ENCODE data around the gene RANGAP1. TPM values are rescaled to one million over a fixed set of nuclear protein-coding genes. Genes with fewer than 3 reads are reported as not detected.

Gene RANGAP1
- polyA plus RNA-seq, 1 donor (not counting 4 experiments of a cell fraction or from before 2014, with no cell fraction given), result 85.9 TPM

DNA sequence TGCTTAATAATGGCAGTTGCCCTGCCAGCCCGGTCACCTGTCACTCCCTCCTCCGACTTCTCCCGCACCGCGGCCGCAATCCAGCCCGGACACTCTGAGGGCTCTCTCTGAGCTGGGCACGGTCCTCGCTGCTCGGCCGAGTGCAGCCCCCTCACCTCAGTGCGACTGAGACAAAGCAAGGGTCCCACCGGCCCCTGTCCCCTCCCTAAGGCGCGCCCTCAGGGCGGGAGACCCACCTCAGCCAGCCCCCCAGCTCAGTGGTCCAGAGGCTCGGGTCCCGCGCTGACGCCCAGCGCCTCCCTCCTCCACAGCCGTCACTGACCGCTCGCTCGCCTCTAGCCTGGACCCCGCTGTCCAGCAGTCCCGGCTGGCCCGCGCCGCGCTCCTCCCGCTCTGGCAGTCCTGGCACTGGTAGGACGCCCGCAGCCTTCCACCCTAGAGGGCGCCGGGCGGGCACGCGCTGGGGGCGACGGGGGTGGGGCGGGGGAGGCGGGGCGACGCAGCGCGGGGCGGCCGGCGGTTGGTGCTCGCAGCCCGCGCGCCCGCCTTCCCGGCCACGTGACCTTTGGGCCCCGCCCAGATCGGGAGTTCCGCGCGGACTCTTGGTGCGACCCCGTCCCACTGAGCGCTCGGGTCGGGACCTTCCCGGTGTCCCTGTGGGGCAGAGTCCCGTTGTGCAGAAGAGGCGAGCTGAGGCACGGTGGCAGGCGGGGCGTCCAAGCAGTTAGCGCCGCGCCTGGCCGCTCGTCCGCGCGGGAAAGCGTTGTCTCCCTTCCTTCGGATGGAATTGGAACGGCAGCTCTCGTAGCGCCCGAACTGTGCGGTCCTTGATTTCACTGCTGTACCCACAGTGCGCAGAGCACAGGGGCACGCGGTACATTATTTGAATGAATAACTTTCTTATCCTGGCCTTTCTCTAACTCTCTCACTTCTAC, 88.7 kb downstream of the RANGAP1 start:
- no peaks in the 10 kb centered on the region for H3K79me2 ChIP-seq (ENCODE audit: control insufficient read depth, insufficient read depth, low read length)
- H3K9ac ChIP-seq (ENCODE audit: control insufficient read depth, extremely low read depth, insufficient read depth, low read length), result peak overlapping the region; percentile 64

More for the DNA sequence above, 88.7 kb downstream of the RANGAP1 start:
- Histone ChIP-seq H3K27ac (ENCODE audit: control insufficient read depth, insufficient read depth, low read length) (no peak overlapping the region), H2AFZ (ENCODE audit: control insufficient read depth, low read length) (peak overlapping the region; percentile 97), H3K4me3 (ENCODE audit: control insufficient read depth in 2 of 3, extremely low read depth in 1 of 3, insufficient read depth in 2 of 3, low read depth in 1 of 3, low read length in 3 of 3) (peak overlapping the region; percentile 56 to 81 (median 75)), H3K4me2 (ENCODE audit: control insufficient read depth, extremely low read depth, insufficient read depth, low read depth, low read length) (peak overlapping the region; percentile 96), H3K9me1 (ENCODE audit: control insufficient read depth, extremely low read depth, insufficient read depth, low read length) (no peaks in the 10 kb centered on the region), H3K27me3 (ENCODE audit: control insufficient read depth, extremely low read depth, insufficient read depth, low read length) (no peaks in the 10 kb centered on the region), H3K9me3 (ENCODE audit: control insufficient read depth, low read depth, low read length) (no peaks in the 10 kb centered on the region), H4K20me1 (ENCODE audit: control insufficient read depth, extremely low read depth, insufficient read depth, low read length) (no peaks in the 10 kb centered on the region), H3K36me3 (ENCODE audit: control insufficient read depth in 2 of 2, extremely low read depth in 1 of 2, insufficient read depth in 2 of 2, low read length in 2 of 2) (no peaks in the 10 kb centered on the region), H3K4me1 (ENCODE audit: control insufficient read depth, extremely low read depth, insufficient read depth, low read length) (peaks cover 17% of the 10 kb centered on the region)
- DNase-seq (ENCODE audit: low read depth, low spot score) (no peak), FAIRE-seq (no peak)
- dilution Hi-C loops (cut with MboI; ENCODE audit: extremely low pct_ligation_motif_present, low sequenced_read_pairs), result no loop called here
- no peak for TF ChIP-seq EZH2 (IDR thresholded peaks at IDR 0.05; ENCODE audit: low read length)
- TF ChIP-seq, protein P1, sequence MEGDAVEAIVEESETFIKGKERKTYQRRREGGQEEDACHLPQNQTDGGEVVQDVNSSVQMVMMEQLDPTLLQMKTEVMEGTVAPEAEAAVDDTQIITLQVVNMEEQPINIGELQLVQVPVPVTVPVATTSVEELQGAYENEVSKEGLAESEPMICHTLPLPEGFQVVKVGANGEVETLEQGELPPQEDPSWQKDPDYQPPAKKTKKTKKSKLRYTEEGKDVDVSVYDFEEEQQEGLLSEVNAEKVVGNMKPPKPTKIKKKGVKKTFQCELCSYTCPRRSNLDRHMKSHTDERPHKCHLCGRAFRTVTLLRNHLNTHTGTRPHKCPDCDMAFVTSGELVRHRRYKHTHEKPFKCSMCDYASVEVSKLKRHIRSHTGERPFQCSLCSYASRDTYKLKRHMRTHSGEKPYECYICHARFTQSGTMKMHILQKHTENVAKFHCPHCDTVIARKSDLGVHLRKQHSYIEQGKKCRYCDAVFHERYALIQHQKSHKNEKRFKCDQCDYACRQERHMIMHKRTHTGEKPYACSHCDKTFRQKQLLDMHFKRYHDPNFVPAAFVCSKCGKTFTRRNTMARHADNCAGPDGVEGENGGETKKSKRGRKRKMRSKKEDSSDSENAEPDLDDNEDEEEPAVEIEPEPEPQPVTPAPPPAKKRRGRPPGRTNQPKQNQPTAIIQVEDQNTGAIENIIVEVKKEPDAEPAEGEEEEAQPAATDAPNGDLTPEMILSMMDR (optimal IDR thresholded peaks at IDR 0.05 in 1 of 3, IDR thresholded peaks at IDR 0.05 in 1 of 3, conservative IDR thresholded peaks at IDR 0.05 in 1 of 3; ENCODE audit: extremely low read depth in 1 of 3, insufficient read depth in 2 of 3, low read length in 3 of 3), result peak in 2 of 3 experiments; percentile 37 to 42

Small RNAs within 50 kb of the gene (small RNA-seq; reads per million reads assigned to genes)
- 0 reads per million in 3 experiments for gene MIR6889 (ENCODE audit: insufficient read length in 3 of 3, low read depth in 3 of 3, low replicate concordance in 1 of 3)

Other genes with a start within 250 kb of the RANGAP1 start
- gene EP300, start 193.6 kb downstream of the RANGAP1 start, polyA plus RNA-seq, result 7.9 to 10.5 TPM (median 9.7 TPM) in 3 replicates
- 16.7 to 24.8 TPM (median 18.1 TPM) in 3 replicates for gene L3MBTL2, start 80.9 kb downstream of the RANGAP1 start, polyA plus RNA-seq
- gene CHADL, start 45.3 kb downstream of the RANGAP1 start, polyA plus RNA-seq, result 0.16 to 0.26 TPM (median 0.26 TPM) in 3 replicates
- gene ZC3H7B, start 15.3 kb upstream of the RANGAP1 start, polyA plus RNA-seq, result 24.2 to 31.9 TPM (median 25.5 TPM) in 3 replicates
- 8.6 to 12.4 TPM (median 12.0 TPM) in 3 replicates for gene TEF, start 95.8 kb upstream of the RANGAP1 start, polyA plus RNA-seq
- 14.5 to 19.2 TPM (median 14.6 TPM) in 3 replicates for gene TOB2, start 160.6 kb upstream of the RANGAP1 start, polyA plus RNA-seq
- gene PHF5A, start 182.5 kb upstream of the RANGAP1 start, polyA plus RNA-seq, result 51.9 to 77.7 TPM (median 73.0 TPM) in 3 replicates
- gene ACO2, start 182.9 kb upstream of the RANGAP1 start, polyA plus RNA-seq, result 20.7 to 57.9 TPM (median 37.2 TPM) in 3 replicates